Spinal cord (tissue), 10 donors: ENCODE measurements around the gene NPM3. TPM values are rescaled to one million over a fixed set of nuclear protein-coding genes. Genes with fewer than 3 reads are reported as not detected.

ENCODE experiments used
- DNase-seq, 6 donors: peaks; one replicate each; pipeline versions ENCODE4 v3.0.0 to v3.0.0-alpha.2; 2013 to 2015; ENCODE audit warnings: low spot score in 6 of 6, low read depth in 4 of 6
- H3K27ac ChIP-seq: one replicate; pipeline ENCODE4 v1.5.1; 2013; ENCODE audit warnings: low read depth, low read length, control low read depth
- H3K27me3 ChIP-seq: one replicate; pipeline ENCODE4 v1.6.1; 2013; ENCODE audit warnings: low read length; ENCODE audit not compliant: control insufficient read depth, insufficient read depth
- H3K36me3 ChIP-seq: one replicate; pipeline ENCODE4 v1.6.1; 2013; ENCODE audit warnings: low read length; ENCODE audit not compliant: control insufficient read depth, insufficient read depth
- H3K4me1 ChIP-seq: one replicate; pipeline ENCODE4 v1.6.1; 2013; ENCODE audit warnings: low read length; ENCODE audit not compliant: control insufficient read depth, insufficient read depth
- H3K4me3 ChIP-seq: one replicate; pipeline ENCODE4 v1.5.1; 2013; ENCODE audit warnings: low read depth, low read length, control low read depth
- H3K9me3 ChIP-seq: one replicate; pipeline ENCODE4 v1.6.1; 2013; ENCODE audit warnings: low read length; ENCODE audit not compliant: control insufficient read depth, insufficient read depth
- WGBS: methylation state at CpG from one replicate; pipeline ENCODE4 v1.1.5; 2013; ENCODE audit warnings: missing lambda C conversion rate; ENCODE audit not compliant: insufficient coverage; 5-methylcytosine and 5-hydroxymethylcytosine counted together
- polyA plus RNA-seq, 2 donors: library from polyadenylated mRNA; unstranded; fragments of 120-200 nt; gene quantifications; one replicate each; pipeline ENCODE4 v1.2.1, GENCODE V29; 2013; ENCODE audit not compliant: insufficient read length in 2 of 2
- total RNA-seq, 2 donors: library from RNA; depleted of rRNA in 1 of 2; stranded (reverse); fragments of 120-200 nt in 1 of 2; fragments of >200 nt in 1 of 2; gene quantifications; one replicate each; pipeline versions ENCODE4 v1.2.3 to v1.2.4, GENCODE V29; 2013 to 2014
- donor health status: healthy.

NPM3 gene
- total and polyA plus RNA-seq, 4 donors = 20.0 to 40.6 (median 39.0) TPM

GRCh38 chr10:101776161-101776817, 7.0 kb downstream of the NPM3 start:
- DNase-seq = no peak
- H3K27me3 ChIP-seq = peaks cover 87% of the 10 kb centered on the region
- peaks cover 55% of the 10 kb centered on the region for H3K4me1 ChIP-seq
- no peak overlapping the region for H3K4me3 ChIP-seq
- 4% methylated on average over 51 of the region's 74 CpGs for WGBS
- no peak overlapping the region for H3K27ac ChIP-seq
- no peaks in the 10 kb centered on the region for H3K9me3 ChIP-seq
- H3K36me3 ChIP-seq = peaks cover 15% of the 10 kb centered on the region

- H3K9me3 ChIP-seq = no peaks in the 10 kb centered on the region
- peaks cover 48% of the 10 kb centered on the region for H3K4me1 ChIP-seq
- peaks cover 94% of the 10 kb centered on the region for H3K27me3 ChIP-seq
- WGBS = 1% methylated on average over 74 of the region's 98 CpGs
- H3K36me3 ChIP-seq = peaks cover 17% of the 10 kb centered on the region
- no peak within 1 kb of the TSS for H3K27ac ChIP-seq
- no peak within 1 kb of the TSS for H3K4me3 ChIP-seq
- DNase-seq = no peak
Measured at GRCh38 chr10:101775273-101776160, 7.7 kb downstream of the NPM3 start, which contains the start of gene FGF8. TSS of gene FGF8 (minus strand) at chr10:101776114. CDS start at chr10:101775900, 214 bp downstream.

- H3K9me3 ChIP-seq = no peaks in the 10 kb centered on the region
- no peak for DNase-seq
- H3K4me3 ChIP-seq = no peak overlapping the region
- no peak overlapping the region for H3K27ac ChIP-seq
- H3K4me1 ChIP-seq = peaks cover 41% of the 10 kb centered on the region
- H3K27me3 ChIP-seq = peaks cover 92% of the 10 kb centered on the region
- H3K36me3 ChIP-seq = peaks cover 20% of the 10 kb centered on the region
- WGBS = 12% methylated on average over 27 of the region's 32 CpGs
Measured at GRCh38 chr10:101774589-101775272, 8.5 kb downstream of the NPM3 start.

GRCh38 chr10:101773923-101774588, 9.2 kb downstream of the NPM3 start:
- peaks cover 34% of the 10 kb centered on the region for H3K4me1 ChIP-seq
- peaks cover 92% of the 10 kb centered on the region for H3K27me3 ChIP-seq
- H3K27ac ChIP-seq = no peak overlapping the region
- no peaks in the 10 kb centered on the region for H3K9me3 ChIP-seq
- WGBS = 0% methylated on average over 3 of the region's 13 CpGs
- no peak for DNase-seq
- no peak overlapping the region for H3K4me3 ChIP-seq
- H3K36me3 ChIP-seq = peaks cover 19% of the 10 kb centered on the region

GRCh38 chr10:101772895-101773761, 10.1 kb downstream of the NPM3 start:
- no peak for DNase-seq
- Histone ChIP-seq H3K4me1 (peaks cover 28% of the 10 kb centered on the region), H3K36me3 (peaks cover 15% of the 10 kb centered on the region), H3K4me3 (no peak overlapping the region), H3K27me3 (peaks cover 92% of the 10 kb centered on the region), H3K9me3 (no peaks in the 10 kb centered on the region), H3K27ac (no peak overlapping the region)
- 24% methylated on average over 17 of the region's 21 CpGs for WGBS

GRCh38 chr10:101772017-101772894, 11.0 kb downstream of the NPM3 start:
- 71% methylated on average over 6 of the region's 6 CpGs for WGBS
- Histone ChIP-seq H3K4me3 (no peak overlapping the region), H3K27ac (no peak overlapping the region), H3K36me3 (peaks cover 15% of the 10 kb centered on the region), H3K4me1 (peaks cover 28% of the 10 kb centered on the region), H3K27me3 (peaks cover 92% of the 10 kb centered on the region), H3K9me3 (no peaks in the 10 kb centered on the region)
- no peak for DNase-seq

- 95% methylated on average over 9 of the region's 10 CpGs for WGBS
- H3K27me3 ChIP-seq = peaks cover 90% of the 10 kb centered on the region
- H3K27ac ChIP-seq = no peak overlapping the region
- H3K9me3 ChIP-seq = no peaks in the 10 kb centered on the region
- peaks cover 28% of the 10 kb centered on the region for H3K4me1 ChIP-seq
- no peak overlapping the region for H3K4me3 ChIP-seq
- no peak for DNase-seq
- H3K36me3 ChIP-seq = peaks cover 15% of the 10 kb centered on the region
Measured at GRCh38 chr10:101771380-101771779, 11.9 kb downstream of the NPM3 start.
